GM12878 (cell line): ENCODE measurements around the gene TBCCD1. TPM values are rescaled to one million over a fixed set of nuclear protein-coding genes. Genes with fewer than 3 reads are reported as not detected.

Experiments
- BCL11A ChIP-seq: IDR thresholded peaks from 2 replicates; pipeline ENCODE4 v1.6.1; 2011; ENCODE audit warnings: low read depth, low read length
- BHLHE40 ChIP-seq, 2 experiments: fragments of 450-650 bp in 1 of 2; IDR thresholded peaks; 2 replicates each; pipeline ENCODE4 v1.6.1; 2011 to 2017; ENCODE audit warnings: low read depth in 2 of 2, borderline replicate concordance in 1 of 2, improper control_type of control experiment in 1 of 2, low read length in 1 of 2, mild to moderate bottlenecking in 1 of 2
- CBX3 ChIP-seq: fragments of 200-600 bp; sonication (generic); IDR thresholded peaks from 2 replicates; pipeline ENCODE4 v1.6.1; 2016; ENCODE audit warnings: low read depth, borderline replicate concordance
- ESRRA ChIP-seq: IDR thresholded peaks from 2 replicates; pipeline ENCODE4 v1.6.1; 2012; ENCODE audit warnings: mild to moderate bottlenecking, low read length, improper control_type of control experiment
- HCFC1 ChIP-seq: fragments of 150-350 bp; IDR thresholded peaks from 2 replicates; pipeline ENCODE4 v1.6.1; 2014; ENCODE audit warnings: low read length
- JUND ChIP-seq: IDR thresholded peaks from 2 replicates; pipeline ENCODE4 v1.6.1; 2012; ENCODE audit warnings: low read depth, mild to moderate bottlenecking, low read length, improper control_type of control experiment, moderate library complexity
- KDM1A ChIP-seq: fragments of 200-600 bp; sonication (generic); IDR thresholded peaks from 2 replicates; pipeline ENCODE4 v1.6.1; 2016; ENCODE audit warnings: borderline replicate concordance
- MXI1 ChIP-seq: fragments of 150-350 bp; IDR thresholded peaks from 2 replicates; pipeline ENCODE4 v1.6.1; 2011; ENCODE audit warnings: low read depth, mild to moderate bottlenecking, inconsistent platforms, low read length, improper control_type of control experiment
- NFYA ChIP-seq: IDR thresholded peaks from 2 replicates; pipeline ENCODE4 v1.6.1; 2011; ENCODE audit warnings: low read depth, mild to moderate bottlenecking, low read length, improper control_type of control experiment, borderline replicate concordance
- NRF1 ChIP-seq: conservative IDR thresholded peaks from 2 replicates; pipeline ENCODE4 v1.6.1; 2011; ENCODE audit warnings: mild to moderate bottlenecking, low read depth, low read length, improper control_type of control experiment
- PAX5 ChIP-seq: IDR thresholded peaks from 2 replicates; pipeline ENCODE4 v1.6.1; 2011; ENCODE audit warnings: low read depth, low read length, borderline replicate concordance
- WRNIP1 ChIP-seq: IDR thresholded peaks from 2 replicates; pipeline ENCODE4 v1.6.1; 2011; ENCODE audit warnings: low read depth, low read length, improper control_type of control experiment, borderline replicate concordance
- ZNF207 ChIP-seq: fragments of 450-650 bp; IDR thresholded peaks from 2 replicates; pipeline ENCODE4 v1.6.1; 2014; ENCODE audit warnings: antibody characterized with exemption, mild to moderate bottlenecking, borderline replicate concordance
- polyA plus RNA-seq, 11 experiments: library from polyadenylated mRNA; depleted of rRNA in 4 of 11; unstranded in 6 of 11; stranded (reverse) in 5 of 11; fragments of >200 nt; fragmentation: Nextera tagmentation in 4 of 11; fragmentation: Illumina TruSeq in 1 of 11; extraction: Ambion mirVana in 4 of 11; extraction: Trizol in 1 of 11; gene quantifications; 1 replicate in 1 of 11; 2 replicates in 10 of 11; pipeline versions ENCODE4 v1.2.1 to v1.2.3, GENCODE V29; 2011 to 2016; ENCODE audit warnings: inconsistent platforms in 2 of 11, missing spikeins in 2 of 11, low read depth in 1 of 11
- total RNA-seq, 4 experiments: library from RNA; depleted of rRNA in 3 of 4; stranded (reverse); fragments of >200 nt in 3 of 4; fragmentation: Illumina TruSeq in 1 of 4; extraction: Trizol in 1 of 4; gene quantifications; 2 replicates each; pipeline versions ENCODE4 v1.2.1 to v1.2.3, GENCODE V29; 2013 to 2021
- TF ChIP-seq, protein P1 (sequence below): fragments of 450-650 bp; formaldehyde crosslinking; IDR thresholded peaks from 2 replicates; pipeline ENCODE4 v1.4.0; 2020; ENCODE audit warnings: mild to moderate bottlenecking, moderate library complexity
- TF ChIP-seq, protein P2 (sequence below): fragments of 450-650 bp; IDR thresholded peaks from 2 replicates; pipeline ENCODE4 v1.6.1; 2017; ENCODE audit warnings: mild to moderate bottlenecking, low read depth, inconsistent platforms; ENCODE audit not compliant: poor library complexity, severe bottlenecking
- TF ChIP-seq, protein P3 (sequence below): fragments of 450-650 bp; formaldehyde crosslinking; IDR thresholded peaks from 2 replicates; pipeline ENCODE4 v1.4.0; 2022; ENCODE audit warnings: mild to moderate bottlenecking, moderate library complexity
- TF ChIP-seq, protein P4 (sequence below): fragments of 150-350 bp; IDR thresholded peaks from 2 replicates; pipeline ENCODE4 v1.6.1; 2014; ENCODE audit warnings: mild to moderate bottlenecking, low read depth, low read length
- TF ChIP-seq, protein P5 (sequence below): IDR thresholded peaks from 2 replicates; pipeline ENCODE4 v1.6.1; 2012; ENCODE audit warnings: low read depth, low read length, improper control_type of control experiment

TBCCD1 gene
- total and polyA plus RNA-seq, 10 of the 15 experiments (the other 5 are each of a cell fraction or from before 2014, with no cell fraction given), result 6.9 to 23.4 (median 14.7) TPM

DNA sequence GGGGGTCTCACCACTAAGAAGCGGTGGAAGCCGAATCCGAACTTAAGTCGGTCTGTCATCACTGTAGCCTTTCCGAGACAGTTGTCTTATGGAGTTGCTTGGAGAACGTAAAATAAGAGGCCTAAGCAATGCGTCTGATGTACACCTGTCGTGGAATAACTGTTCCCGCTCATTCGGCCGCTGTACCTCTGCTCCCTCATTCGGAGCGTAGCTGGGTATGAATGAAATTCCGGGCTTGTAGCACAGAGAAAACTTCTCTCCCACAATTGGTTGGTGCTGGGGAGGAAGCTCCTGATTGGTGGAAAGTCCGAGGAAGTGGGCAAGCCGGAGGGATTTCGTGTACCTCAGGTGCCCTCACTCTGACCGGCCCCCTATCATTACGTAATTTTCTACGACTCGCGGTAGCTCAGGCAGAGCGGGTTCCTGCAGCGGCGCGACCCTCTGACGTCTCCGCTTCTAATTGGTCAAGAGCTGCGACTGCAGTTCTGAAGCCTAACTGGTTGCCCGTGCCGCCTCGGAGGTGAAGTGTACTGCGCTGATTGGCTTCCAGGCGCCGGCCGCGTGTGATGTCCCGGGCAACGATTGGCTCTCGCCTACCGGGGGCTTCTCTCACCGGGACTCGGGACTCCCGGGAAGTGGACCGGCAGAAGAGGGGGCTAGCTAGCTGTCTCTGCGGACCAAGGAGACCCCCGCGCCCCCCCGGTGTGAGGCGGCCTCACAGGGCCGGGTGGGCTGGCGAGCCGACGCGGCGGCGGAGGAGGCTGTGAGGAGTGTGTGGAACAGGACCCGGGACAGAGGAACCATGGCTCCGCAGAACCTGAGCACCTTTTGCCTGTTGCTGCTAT, 3.2 kb upstream of the TBCCD1 start, which contains the start of gene DNAJB11 (continued):
- TF ChIP-seq WRNIP1 (no peak), NRF1 (no peak), KDM1A (no peak), JUND (no peak), ESRRA (no peak), HCFC1 (peak; percentile 74), ZNF207 (no peak), CBX3 (no peak), MXI1 (peak; percentile 73; the same call in 1 of the 2 replicates), NFYA (peak; percentile 43), BCL11A (no peak), PAX5 (peak; percentile 57; the same call in 1 of the 2 replicates), BHLHE40 (IDR thresholded peaks at IDR 0.05; ENCODE audit: borderline replicate concordance in 1 of 2, low read depth in 2 of 2, low read length in 1 of 2) (peak; percentile 61 to 83; a peak in 2 of 4 replicates)
- TF ChIP-seq, protein P1, sequence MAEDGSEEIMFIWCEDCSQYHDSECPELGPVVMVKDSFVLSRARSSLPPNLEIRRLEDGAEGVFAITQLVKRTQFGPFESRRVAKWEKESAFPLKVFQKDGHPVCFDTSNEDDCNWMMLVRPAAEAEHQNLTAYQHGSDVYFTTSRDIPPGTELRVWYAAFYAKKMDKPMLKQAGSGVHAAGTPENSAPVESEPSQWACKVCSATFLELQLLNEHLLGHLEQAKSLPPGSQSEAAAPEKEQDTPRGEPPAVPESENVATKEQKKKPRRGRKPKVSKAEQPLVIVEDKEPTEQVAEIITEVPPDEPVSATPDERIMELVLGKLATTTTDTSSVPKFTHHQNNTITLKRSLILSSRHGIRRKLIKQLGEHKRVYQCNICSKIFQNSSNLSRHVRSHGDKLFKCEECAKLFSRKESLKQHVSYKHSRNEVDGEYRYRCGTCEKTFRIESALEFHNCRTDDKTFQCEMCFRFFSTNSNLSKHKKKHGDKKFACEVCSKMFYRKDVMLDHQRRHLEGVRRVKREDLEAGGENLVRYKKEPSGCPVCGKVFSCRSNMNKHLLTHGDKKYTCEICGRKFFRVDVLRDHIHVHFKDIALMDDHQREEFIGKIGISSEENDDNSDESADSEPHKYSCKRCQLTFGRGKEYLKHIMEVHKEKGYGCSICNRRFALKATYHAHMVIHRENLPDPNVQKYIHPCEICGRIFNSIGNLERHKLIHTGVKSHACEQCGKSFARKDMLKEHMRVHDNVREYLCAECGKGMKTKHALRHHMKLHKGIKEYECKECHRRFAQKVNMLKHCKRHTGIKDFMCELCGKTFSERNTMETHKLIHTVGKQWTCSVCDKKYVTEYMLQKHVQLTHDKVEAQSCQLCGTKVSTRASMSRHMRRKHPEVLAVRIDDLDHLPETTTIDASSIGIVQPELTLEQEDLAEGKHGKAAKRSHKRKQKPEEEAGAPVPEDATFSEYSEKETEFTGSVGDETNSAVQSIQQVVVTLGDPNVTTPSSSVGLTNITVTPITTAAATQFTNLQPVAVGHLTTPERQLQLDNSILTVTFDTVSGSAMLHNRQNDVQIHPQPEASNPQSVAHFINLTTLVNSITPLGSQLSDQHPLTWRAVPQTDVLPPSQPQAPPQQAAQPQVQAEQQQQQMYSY, result no peak
- TF ChIP-seq, protein P2, sequence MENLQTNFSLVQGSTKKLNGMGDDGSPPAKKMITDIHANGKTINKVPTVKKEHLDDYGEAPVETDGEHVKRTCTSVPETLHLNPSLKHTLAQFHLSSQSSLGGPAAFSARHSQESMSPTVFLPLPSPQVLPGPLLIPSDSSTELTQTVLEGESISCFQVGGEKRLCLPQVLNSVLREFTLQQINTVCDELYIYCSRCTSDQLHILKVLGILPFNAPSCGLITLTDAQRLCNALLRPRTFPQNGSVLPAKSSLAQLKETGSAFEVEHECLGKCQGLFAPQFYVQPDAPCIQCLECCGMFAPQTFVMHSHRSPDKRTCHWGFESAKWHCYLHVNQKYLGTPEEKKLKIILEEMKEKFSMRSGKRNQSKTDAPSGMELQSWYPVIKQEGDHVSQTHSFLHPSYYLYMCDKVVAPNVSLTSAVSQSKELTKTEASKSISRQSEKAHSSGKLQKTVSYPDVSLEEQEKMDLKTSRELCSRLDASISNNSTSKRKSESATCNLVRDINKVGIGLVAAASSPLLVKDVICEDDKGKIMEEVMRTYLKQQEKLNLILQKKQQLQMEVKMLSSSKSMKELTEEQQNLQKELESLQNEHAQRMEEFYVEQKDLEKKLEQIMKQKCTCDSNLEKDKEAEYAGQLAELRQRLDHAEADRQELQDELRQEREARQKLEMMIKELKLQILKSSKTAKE, result peak; percentile 40
- TF ChIP-seq, protein P3, sequence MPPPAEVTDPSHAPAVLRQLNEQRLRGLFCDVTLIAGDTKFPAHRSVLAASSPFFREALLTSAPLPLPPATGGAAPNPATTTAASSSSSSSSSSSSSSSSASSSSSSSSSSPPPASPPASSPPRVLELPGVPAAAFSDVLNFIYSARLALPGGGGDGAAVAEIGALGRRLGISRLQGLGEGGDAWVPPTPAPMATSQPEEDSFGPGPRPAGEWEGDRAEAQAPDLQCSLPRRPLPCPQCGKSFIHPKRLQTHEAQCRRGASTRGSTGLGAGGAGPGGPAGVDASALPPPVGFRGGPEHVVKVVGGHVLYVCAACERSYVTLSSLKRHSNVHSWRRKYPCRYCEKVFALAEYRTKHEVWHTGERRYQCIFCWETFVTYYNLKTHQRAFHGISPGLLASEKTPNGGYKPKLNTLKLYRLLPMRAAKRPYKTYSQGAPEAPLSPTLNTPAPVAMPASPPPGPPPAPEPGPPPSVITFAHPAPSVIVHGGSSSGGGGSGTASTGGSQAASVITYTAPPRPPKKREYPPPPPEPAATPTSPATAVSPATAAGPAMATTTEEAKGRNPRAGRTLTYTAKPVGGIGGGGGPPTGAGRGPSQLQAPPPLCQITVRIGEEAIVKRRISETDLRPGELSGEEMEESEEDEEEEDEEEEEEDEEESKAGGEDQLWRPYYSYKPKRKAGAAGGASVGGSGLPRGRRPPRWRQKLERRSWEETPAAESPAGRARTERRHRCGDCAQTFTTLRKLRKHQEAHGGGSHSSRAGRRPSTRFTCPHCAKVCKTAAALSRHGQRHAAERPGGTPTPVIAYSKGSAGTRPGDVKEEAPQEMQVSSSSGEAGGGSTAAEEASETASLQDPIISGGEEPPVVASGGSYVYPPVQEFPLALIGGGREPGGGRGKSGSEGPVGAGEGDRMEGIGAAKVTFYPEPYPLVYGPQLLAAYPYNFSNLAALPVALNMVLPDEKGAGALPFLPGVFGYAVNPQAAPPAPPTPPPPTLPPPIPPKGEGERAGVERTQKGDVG (CRISPR knock-in tag), result no peak
- TF ChIP-seq, protein P4, sequence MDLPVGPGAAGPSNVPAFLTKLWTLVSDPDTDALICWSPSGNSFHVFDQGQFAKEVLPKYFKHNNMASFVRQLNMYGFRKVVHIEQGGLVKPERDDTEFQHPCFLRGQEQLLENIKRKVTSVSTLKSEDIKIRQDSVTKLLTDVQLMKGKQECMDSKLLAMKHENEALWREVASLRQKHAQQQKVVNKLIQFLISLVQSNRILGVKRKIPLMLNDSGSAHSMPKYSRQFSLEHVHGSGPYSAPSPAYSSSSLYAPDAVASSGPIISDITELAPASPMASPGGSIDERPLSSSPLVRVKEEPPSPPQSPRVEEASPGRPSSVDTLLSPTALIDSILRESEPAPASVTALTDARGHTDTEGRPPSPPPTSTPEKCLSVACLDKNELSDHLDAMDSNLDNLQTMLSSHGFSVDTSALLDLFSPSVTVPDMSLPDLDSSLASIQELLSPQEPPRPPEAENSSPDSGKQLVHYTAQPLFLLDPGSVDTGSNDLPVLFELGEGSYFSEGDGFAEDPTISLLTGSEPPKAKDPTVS, result no peak
- TF ChIP-seq, protein P5, sequence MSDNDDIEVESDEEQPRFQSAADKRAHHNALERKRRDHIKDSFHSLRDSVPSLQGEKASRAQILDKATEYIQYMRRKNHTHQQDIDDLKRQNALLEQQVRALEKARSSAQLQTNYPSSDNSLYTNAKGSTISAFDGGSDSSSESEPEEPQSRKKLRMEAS, result no peak
